CD4-positive, alpha-beta T cell treated with Interleukin-4 for 4 hours (primary cell): Measurements from ENCODE around the gene POLR3H.

Source experiments
- DNase-seq: peaks from one replicate; pipeline ENCODE4 v3.0.0-alpha.2; 2020

Gene POLR3H

DNA sequence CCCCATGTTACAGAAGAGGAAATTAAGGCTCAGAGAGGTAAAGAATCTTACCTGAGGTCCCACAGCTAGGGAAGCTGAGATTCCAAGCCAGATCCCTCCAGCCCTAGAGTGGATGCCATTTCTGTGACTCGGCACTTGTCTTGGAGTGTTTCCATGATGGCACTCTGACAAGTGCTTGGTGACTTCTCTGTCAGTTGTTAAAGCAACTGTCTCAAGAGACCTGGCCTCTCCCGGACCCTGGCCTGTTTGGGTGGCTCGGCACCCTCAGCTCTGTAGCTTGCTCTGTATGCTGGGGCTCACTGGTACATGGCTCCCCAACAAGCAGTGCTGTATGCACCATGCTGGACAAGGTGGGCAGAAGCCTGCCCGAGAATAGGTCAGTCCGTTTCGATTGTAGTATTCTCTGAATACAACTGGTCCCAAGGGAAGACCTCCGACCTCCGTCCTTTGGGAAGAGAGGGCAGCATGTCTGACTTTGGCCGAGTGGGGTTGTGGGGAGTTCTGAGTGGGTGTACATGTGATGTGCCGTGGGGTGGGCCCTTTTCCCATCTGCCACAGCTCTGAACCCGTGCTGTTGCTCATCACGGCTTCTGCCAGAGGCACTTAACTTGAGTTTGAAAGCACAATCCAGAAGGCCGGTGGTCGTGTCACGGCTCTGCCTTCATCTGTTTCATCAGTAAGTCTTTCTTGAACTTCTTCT, 63.0 kb downstream of the POLR3H start:
- DNase-seq = no peak

DNA sequence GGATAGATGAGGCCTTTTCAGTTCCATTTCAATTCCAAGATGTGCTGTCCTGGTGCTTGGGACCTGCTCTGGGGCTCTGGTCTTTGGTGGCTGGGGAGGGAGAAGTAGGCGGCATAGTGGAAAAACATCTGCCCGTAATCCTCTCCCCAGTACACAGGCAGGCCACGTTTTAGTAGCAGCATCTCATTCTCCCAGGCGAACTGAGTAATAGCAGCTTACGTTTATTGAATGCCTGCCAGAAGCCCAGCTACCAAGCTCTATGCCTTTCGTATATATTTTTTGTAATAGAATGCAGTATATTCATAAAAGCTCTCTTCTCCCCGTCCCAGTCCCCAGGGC, 63.9 kb downstream of the POLR3H start:
- DNase-seq = no peak

DNA sequence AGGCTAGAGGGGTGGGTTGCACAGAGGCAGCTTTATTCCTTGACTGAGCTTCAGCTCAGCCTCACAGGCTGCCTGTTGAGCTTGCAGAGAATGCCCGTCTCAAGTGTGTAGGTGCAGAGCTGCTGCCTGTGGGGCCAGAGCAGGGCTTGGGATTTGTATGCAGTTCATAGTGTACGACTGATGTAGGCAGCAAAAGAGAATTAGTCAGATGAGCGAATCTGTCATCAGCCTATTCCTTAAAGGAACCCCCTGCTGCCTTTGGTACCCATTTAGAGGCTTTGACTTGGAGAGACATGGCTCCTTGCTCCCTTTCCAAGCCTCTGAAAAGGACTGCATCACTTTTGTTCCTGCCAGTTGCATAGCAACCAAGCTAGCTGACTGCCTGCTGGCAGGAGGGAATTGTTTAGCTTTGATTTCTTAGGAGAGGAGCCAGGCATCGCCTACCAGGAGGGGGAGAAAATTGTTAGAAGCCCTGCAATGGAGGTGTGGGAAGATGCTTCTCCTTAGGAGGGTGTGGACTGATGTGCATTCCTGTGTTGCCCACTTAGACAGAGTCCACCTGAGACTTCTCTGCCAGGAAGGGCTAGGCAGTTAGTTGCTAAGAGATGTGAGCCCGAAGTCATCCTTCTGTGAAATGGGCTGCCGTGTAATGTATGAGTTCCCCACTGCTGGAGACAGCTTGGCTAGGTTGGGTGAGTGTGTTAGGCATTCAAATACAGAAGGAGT, 64.4 kb downstream of the POLR3H start:
- no peak for DNase-seq

DNA sequence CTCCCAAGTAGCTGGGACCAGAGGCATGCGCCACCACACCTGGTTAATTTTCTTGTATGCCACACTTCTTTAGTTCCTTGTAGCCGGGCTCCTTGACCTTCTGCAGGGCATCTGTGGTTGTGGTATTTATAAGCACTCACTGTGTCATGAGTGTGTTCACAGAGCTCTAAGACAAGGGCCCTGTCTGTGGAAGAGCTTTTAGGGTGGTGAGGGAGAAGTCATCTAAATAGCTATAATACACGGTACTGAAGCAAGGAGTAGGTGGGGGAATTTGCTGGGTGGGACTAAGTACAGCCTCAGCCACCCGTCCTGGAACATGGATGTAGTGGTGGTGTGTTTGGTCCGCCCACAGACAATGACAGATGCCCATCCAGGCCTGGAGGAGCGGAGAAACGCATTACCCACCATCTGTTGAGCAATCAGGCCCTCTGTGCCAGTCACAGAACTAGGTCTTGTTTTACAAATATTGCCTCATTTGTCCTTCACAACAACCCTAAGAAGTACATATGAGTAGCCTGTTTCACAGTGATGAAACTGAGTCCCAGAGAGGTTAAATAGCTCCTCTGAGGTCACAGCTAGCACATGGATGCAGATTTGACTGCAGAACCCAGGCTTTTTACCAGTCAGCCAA, 65.3 kb downstream of the POLR3H start:
- no peak for DNase-seq

DNA sequence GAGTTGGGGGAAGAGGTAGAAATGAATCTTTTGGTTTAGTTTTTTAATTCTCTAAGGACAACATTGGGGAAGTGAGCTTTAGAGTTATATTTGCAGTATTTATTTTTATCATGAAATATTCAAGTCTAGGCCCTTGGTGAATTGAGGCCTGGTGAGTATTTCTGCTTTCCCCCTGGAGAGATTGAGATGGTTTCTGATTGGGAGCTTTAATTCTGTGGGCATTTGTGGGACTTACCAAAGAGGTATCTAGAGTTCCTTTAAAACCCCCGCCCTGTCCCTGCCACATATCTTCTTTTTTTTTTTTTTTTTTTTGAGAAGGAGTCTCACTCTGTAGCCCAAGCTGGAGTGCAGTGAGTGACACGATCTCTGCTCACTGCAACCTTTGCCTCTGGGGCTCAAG, 65.8 kb downstream of the POLR3H start:
- no peak for DNase-seq
